Lung (tissue), 12 donors: ENCODE measurements around the gene KCNMB2. TPM values are rescaled to one million over a fixed set of nuclear protein-coding genes. Genes with fewer than 3 reads are reported as not detected.

Source experiments
- ATAC-seq: fragments of 200-7000 bp; cut with Tn5 transposase; one replicate; pipeline ENCODE4 v1.9.1; 2020; ENCODE audit warnings: moderate number of reproducible peaks; ENCODE audit not compliant: insufficient read depth, low FRiP score
- DNase-seq, 3 donors: peaks; one replicate each; pipeline ENCODE4 v3.0.0-alpha.2; 2013 to 2017
- H3K27ac ChIP-seq, 2 donors: one replicate each; pipeline ENCODE4 v1.5.1; 2013; ENCODE audit warnings: mild to moderate bottlenecking in 2 of 2, moderate library complexity in 2 of 2, control low read depth in 1 of 2, inconsistent platforms in 1 of 2, low read depth in 1 of 2, low read length in 1 of 2
- H3K27me3 ChIP-seq, 3 donors: one replicate each; pipeline ENCODE4 v1.5.1; 2013; ENCODE audit warnings: low read length in 2 of 3; ENCODE audit not compliant: control insufficient read depth in 3 of 3, insufficient read depth in 3 of 3
- H3K36me3 ChIP-seq, 4 donors: one replicate each; pipeline ENCODE4 v1.5.1; 2013; ENCODE audit warnings: low read length in 4 of 4, mild to moderate bottlenecking in 1 of 4, moderate library complexity in 1 of 4; ENCODE audit not compliant: control insufficient read depth in 4 of 4, insufficient read depth in 4 of 4
- H3K4me1 ChIP-seq, 5 donors: one replicate each; pipeline ENCODE4 v1.5.1; 2013; ENCODE audit warnings: low read length in 5 of 5, mild to moderate bottlenecking in 2 of 5, moderate library complexity in 1 of 5; ENCODE audit not compliant: control insufficient read depth in 5 of 5, insufficient read depth in 5 of 5
- H3K4me3 ChIP-seq: one replicate; pipeline ENCODE4 v1.5.1; 2013; ENCODE audit warnings: mild to moderate bottlenecking, control low read depth, moderate library complexity
- H3K9ac ChIP-seq, 2 donors: one replicate each; pipeline ENCODE4 v1.5.1; 2013; ENCODE audit warnings: low read length in 2 of 2, control low read depth in 1 of 2; ENCODE audit not compliant: insufficient read depth in 1 of 2
- H3K9me3 ChIP-seq, 4 donors: one replicate each; pipeline ENCODE4 v1.5.1; 2013; ENCODE audit warnings: low read length in 3 of 4, mild to moderate bottlenecking in 1 of 4, moderate library complexity in 1 of 4; ENCODE audit not compliant: control insufficient read depth in 4 of 4, insufficient read depth in 3 of 4
- WGBS, 2 donors: extraction: QIAGEN DNeasy Blood & Tissue Kit; methylation state at CpG; one replicate each; pipeline ENCODE4 v1.1.7; 2013; 5-methylcytosine and 5-hydroxymethylcytosine counted together
- polyA plus RNA-seq, 2 donors: library from polyadenylated mRNA; stranded (reverse); fragments of 200-250 nt; gene quantifications; one replicate each; pipeline ENCODE4 v1.2.1, GENCODE V29; 2013
- total RNA-seq, 2 donors: library from RNA; depleted of rRNA in 1 of 2; stranded (reverse); fragments of >200 nt in 1 of 2; gene quantifications; one replicate each; pipeline ENCODE4 v1.2.1, GENCODE V29; 2014 to 2021
- TF ChIP-seq, protein P1 (sequence below): IDR thresholded peaks from 2 replicates; pipeline ENCODE4 v1.5.1; 2012; ENCODE audit warnings: mild to moderate bottlenecking; ENCODE audit errors: control extremely low read depth, extremely low read depth
- donor health status: control.
- donor health status: control.
- donor health status: Bipolar disorder and iron deficiency.
- donor health status: healthy.
- donor health status: DM: yes; HTN: yes; CAD: no.

The KCNMB2 gene
- total and polyA plus RNA-seq, 4 donors = 0.62 to 12.2 (median 1.2) TPM

DNA sequence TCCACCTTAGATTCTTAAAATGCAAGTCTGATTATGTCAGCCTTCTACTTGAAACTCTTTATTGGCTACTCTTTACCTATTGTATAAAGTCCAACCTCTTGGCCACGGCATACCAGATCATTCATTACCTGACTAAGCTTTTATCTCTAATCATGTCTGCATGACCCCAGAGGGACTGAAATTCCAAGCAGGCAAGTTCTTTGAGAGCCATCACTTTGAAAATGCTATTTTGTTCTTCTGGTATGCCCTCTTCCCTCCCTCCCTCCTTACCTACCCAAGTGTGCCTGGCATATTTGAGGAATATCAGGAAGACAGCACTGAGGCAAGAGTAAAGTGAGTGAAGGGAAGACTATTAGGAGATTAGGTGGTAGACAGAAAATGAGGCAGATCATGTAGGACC, 57.5 kb downstream of the KCNMB2 start:
- TF ChIP-seq, protein P1, sequence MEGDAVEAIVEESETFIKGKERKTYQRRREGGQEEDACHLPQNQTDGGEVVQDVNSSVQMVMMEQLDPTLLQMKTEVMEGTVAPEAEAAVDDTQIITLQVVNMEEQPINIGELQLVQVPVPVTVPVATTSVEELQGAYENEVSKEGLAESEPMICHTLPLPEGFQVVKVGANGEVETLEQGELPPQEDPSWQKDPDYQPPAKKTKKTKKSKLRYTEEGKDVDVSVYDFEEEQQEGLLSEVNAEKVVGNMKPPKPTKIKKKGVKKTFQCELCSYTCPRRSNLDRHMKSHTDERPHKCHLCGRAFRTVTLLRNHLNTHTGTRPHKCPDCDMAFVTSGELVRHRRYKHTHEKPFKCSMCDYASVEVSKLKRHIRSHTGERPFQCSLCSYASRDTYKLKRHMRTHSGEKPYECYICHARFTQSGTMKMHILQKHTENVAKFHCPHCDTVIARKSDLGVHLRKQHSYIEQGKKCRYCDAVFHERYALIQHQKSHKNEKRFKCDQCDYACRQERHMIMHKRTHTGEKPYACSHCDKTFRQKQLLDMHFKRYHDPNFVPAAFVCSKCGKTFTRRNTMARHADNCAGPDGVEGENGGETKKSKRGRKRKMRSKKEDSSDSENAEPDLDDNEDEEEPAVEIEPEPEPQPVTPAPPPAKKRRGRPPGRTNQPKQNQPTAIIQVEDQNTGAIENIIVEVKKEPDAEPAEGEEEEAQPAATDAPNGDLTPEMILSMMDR = no peak
- Histone ChIP-seq H3K27ac (no peak overlapping the region), H3K9me3 (no peaks in the 10 kb centered on the region), H3K9ac (no peak overlapping the region), H3K36me3 (no peaks in the 10 kb centered on the region), H3K4me3 (no peak overlapping the region), H3K4me1 (peaks cover 0 to 2% (median 0%) of the 10 kb centered on the region in 5 donors), H3K27me3 (no peaks in the 10 kb centered on the region)
- ATAC-seq (no peak), DNase-seq (no peak)
- WGBS, 2 donors = 70 to 91% methylated on average over 1 of the region's 1 CpG

DNA sequence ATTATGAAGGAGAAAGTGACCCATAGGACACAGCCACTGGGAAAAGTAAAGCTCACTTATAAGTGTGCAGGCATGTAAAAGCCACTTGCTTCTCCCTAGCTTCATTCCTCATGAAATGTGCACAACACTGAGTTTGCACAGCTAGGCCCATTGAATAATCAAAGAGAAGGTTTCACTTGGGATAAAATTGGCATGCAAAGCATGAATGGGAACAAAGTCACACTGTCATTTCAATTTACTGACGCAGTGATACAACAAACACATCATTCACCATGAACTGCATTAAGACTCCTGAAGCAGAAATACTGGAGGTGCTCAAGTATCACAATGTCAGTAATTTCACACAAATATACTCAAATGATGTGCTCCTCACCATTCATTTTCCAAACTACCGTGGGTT, 61.1 kb downstream of the KCNMB2 start:
- H3K27ac ChIP-seq = no peak overlapping the region
- 83 to 92% methylated on average over 2 of the region's 2 CpGs for WGBS, 2 donors
- peaks cover 0 to 2% (median 0%) of the 10 kb centered on the region in 5 donors for H3K4me1 ChIP-seq
- ATAC-seq (no peak), DNase-seq (no peak)
- H3K9me3 ChIP-seq = no peaks in the 10 kb centered on the region
- no peaks in the 10 kb centered on the region for H3K27me3 ChIP-seq
- no peaks in the 10 kb centered on the region for H3K36me3 ChIP-seq
- TF ChIP-seq, protein P1 = no peak
- H3K4me3 ChIP-seq = no peak overlapping the region
- no peak overlapping the region for H3K9ac ChIP-seq

DNA sequence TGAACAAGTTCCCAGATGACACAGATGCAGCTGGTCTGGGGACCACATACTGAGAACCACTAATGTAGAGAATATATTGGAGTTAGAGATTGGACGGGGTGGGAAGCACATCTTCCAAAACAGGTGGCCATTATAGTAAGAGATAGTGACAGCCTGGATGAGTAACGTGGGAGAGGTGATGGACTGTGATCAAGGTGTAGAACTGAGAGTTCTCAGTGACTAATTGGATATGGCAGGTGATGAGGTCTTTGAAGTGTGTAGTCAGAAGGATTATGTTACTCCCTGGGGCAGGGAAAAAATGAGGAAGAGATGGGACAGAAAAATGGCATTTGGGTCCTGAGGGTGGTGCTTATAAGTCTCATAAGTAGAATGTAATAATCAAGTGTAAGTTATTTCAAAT, 66.6 kb downstream of the KCNMB2 start:
- TF ChIP-seq, protein P1 = no peak
- Histone ChIP-seq H3K27me3 (no peaks in the 10 kb centered on the region), H3K36me3 (no peaks in the 10 kb centered on the region), H3K9ac (no peak overlapping the region), H3K4me1 (peaks cover 0 to 3% (median 0%) of the 10 kb centered on the region in 5 donors), H3K27ac (no peak overlapping the region), H3K9me3 (no peaks in the 10 kb centered on the region), H3K4me3 (no peak overlapping the region)
- no peak for ATAC-seq
- 40 to 89% methylated on average over 2 of the region's 2 CpGs for WGBS, 2 donors
- no peak for DNase-seq

DNA sequence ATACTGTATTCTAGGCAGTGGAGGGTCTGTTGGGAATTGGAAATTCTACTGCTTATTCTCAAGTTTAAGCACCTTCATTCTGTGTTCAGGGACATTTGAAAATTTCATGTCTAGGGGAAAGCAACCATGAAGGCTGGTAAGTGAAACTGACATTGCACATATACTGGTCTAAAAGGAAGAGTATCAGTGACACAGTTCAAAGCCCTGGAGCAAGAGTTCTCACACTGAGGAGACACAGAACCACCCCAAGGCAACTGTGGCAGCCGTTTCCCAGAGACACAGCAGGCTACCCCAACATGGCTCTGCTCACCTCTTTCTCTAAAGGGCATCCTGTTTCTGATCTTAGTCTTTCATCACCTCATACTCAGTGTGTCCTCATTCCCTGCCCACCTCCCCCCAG, 67.5 kb downstream of the KCNMB2 start:
- no peak for DNase-seq
- no peak for ATAC-seq
- H3K27ac ChIP-seq = no peak overlapping the region
- no peak overlapping the region for H3K4me3 ChIP-seq
- no peaks in the 10 kb centered on the region for H3K9me3 ChIP-seq
- 44 to 54% methylated on average over 1 of the region's 1 CpG for WGBS, 2 donors
- no peak overlapping the region for H3K9ac ChIP-seq
- H3K4me1 ChIP-seq = peaks cover 0 to 3% (median 0%) of the 10 kb centered on the region in 5 donors
- TF ChIP-seq, protein P1 = no peak
- no peaks in the 10 kb centered on the region for H3K27me3 ChIP-seq
- no peaks in the 10 kb centered on the region for H3K36me3 ChIP-seq
